Medulla oblongata (tissue), 1 donor: ENCODE results near the gene RWDD1.

Source experiments
- DNase-seq: peaks from one replicate; pipeline ENCODE4 v3.0.0-alpha.2; 2015; ENCODE audit errors: extremely low spot score

RWDD1 gene

DNA sequence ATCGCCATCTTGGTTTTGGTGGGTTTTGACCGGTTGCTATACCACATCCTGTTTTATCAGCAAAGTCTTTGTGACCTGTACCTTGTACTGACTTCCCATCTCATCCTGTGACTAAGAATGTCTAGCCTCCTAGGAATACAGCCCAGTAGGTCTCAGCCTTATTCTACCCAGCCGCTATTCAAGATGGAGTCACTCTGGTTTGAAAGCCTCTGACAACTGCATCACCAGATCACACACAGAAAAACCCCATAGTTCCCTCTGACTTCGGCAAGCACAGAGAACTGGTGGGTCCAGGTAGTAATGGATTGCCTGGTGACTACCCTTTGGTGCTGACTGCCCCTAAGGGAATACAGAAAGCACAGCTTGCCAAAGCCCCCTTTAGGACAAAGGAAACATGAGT, 34.6 kb downstream of the RWDD1 start:
- DNase-seq: no peak

DNA sequence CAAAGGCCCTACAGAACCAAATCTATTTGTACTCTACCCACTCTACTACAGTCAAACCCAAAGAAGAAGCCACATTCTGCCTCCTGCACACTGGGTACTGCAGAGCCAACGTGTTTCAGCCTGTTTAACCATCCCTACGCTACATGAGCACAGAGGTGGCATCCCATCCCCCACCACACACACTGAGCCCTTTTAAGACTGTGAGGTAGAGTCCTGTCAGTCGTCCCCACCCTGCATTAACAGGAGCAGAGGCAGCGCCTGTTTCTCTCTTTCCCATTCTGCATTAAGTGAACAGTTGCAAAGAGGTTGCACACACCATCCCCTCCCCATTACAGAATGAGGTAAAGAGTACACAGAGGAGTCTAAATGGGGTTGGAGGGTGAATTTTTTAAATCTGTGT, 39.8 kb downstream of the RWDD1 start:
- no peak for DNase-seq

DNA sequence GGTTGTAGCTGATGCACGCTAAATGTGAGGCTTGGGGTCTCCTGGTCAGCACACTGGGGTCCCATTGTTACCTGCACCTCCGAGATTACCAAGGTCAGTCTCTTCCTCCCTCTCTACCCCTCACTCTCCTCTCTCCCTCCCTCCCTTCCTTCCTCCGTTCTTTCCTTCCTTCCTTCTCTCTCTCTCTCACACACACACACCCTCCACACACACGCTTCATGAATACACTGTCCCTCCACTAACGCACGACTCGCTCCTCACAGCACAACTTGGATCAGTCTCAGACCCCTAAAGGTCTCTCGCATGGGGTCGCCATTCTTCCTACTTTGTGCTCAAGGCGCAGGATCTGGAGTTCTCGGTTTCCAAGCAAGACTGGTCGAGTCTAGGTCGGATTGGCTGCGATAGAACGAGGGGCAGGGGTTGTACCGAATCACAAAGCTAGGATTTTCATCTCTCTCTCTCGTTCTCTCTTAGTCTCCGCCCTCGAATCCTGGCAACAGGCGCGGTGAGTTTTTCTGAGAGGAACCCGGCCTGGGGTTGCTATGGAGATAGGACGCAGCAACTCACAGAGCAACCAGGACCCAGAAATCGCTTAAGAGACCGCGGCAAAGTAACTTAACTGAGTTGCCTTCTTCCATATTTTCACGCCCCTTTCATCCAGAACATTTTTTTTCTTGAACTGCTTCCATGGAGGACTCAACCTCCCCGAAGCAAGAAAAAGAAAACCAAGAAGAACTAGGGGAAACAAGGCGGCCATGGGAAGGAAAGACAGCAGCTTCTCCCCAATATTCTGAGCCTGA, 44.8 kb downstream of the RWDD1 start, which contains the start of gene RSPH4A:
TSS of gene RSPH4A (plus strand) at position 543 of the 800 bp plus-strand sequence. CDS start at position 688, 145 bp downstream.
- DNase-seq: peak; percentile 97

DNA sequence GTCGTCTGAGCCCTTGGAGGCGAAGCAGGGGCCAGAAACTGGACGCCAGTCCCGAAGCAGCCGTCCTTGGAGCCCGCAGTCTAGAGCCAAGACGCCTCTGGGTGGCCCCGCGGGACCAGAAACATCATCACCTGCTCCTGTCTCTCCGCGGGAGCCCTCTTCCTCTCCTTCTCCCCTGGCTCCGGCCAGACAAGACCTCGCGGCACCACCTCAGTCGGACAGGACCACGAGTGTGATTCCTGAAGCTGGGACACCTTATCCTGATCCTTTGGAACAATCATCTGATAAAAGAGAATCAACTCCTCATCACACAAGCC, 45.4 kb downstream of the RWDD1 start:
- DNase-seq: no peak

DNA sequence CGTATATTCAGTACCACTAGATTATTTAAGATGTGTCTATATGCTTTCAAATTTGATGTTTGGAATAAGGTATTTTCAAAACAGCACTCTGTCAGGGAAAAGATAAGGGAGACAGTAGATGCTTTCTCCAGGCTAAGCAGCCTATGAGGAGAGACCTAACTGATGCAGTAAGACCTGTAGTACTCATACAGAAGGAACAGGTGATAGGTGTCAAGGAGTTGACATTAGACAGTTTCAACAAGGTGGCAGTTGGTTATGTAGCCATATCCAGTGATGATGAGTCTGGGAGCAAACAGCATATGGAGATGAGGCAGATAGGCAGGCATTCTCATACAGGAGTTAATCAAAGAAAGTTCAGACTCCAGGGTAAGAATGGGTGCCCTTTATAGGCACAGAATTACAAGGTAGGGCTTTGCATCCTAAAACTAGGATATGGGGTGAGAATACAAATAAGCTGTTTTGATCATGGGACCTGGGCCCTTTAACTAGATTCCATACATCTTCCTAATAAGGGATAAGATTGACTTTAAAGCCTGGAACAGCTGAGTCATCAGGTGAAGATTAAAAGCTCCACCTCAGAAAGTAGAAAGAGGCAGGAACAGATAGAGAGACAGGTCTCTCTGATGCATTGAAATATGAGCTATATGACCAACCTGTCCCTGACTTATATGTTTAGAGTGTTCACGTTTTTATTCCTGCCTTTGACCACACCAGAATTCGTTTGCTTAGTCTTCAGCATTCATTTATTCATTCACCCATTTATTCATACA, 52.9 kb downstream of the RWDD1 start:
- no peak for DNase-seq

DNA sequence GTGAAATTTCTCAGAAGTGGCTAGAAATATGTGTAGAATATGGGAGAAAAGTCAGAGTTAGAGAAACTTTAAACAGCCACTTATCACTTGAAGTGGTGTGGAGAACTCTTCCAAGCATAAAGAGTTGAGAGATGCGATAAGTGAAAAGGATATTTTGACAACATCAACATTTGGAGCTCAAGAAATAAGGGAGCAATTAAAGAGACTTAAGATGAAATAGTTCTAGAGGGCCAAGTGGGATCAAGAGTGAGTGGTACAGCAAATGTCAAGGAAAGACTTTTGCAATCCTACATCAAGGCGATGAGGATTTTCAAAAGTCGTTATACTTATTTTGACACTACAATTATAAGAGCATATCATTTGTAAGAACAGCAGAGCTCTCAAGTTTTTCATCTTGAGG, 54.6 kb downstream of the RWDD1 start:
- DNase-seq: no peak

DNA sequence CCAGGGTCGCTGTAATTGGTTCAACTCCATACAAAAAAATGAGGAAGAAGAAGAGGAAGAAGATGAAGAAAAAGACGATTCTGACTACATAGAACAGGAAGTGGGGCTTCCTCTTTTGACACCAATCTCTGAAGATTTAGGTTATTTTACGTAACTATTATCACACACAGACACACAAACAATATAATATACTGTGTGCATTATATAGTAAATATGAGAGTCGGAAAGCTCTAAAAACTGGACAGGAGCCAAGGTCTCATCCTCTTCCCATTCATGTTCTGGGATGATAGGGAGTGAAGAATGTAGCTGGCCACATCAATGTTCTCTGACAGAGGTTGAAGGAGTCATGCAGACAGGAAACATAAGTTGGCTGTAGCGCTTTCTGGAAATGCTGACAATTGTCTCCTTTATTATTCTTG, 58.3 kb downstream of the RWDD1 start:
- DNase-seq: peak; percentile 17

DNA sequence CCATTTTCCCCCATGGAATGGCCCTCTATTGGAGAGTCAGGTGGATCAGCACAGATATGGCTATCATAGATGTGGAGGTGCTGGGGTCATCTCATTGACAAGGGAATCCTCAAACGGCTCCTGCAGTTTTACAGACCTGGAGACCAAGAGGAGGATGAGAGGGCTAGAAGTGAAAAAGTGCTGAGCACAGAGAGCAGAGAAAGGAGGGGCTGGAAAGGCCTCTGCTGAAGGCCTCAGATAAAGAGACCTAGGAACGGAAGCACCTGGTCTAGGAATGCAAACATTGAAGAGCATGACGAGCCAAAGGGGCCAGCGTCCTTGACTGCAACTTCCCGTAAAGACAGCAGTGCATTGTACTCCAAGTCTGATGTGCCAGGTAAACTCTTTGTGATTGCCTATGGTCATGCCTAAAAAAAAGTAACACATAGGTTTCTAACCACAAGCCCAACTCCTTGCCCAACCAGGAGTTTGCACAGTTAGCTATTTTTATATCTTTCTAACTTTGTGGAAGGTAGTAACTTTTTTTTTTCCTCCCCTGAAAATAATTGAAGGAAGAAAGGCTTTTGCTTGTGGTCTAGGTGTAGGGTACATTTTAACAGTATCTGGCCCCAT, 60.2 kb downstream of the RWDD1 start:
- DNase-seq: no peak

DNA sequence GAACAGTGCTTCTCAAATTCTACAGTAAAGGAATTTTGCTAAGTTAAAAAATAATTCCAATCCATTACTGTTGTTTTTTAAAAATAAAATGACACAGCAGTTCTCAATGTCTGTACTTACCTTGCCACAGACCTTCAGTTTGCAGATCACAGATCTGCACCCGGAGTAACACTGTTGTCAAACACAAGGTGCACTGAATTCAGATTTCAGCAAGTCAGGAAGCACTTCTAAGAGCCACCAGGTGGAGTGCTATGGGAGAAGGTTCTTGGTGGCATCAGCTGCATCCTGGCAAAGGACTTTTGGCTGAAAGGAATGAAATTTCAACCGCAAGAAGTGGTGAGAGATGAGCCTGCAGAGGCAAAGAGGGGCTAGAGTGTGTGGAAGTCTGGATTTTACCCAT, 62.4 kb downstream of the RWDD1 start:
- DNase-seq: no peak
